Measurements from ENCODE around the gene NT5DC4. TPM values are rescaled to one million over a fixed set of nuclear protein-coding genes. Genes with fewer than 3 reads are reported as not detected.

NT5DC4 gene
- total RNA-seq, 1 donor from 2014 or later = 0.53 TPM

- Histone ChIP-seq H3K4me3 (no peak overlapping the region), H3K36me3 (no peaks in the 10 kb centered on the region), H3K9me3 (no peaks in the 10 kb centered on the region), H3K27ac (no peak overlapping the region), H3K27me3 (ENCODE audit: low read depth) (no peaks in the 10 kb centered on the region), H3K4me1 (no peaks in the 10 kb centered on the region)
- no peak for TF ChIP-seq CTCF (IDR thresholded peaks at IDR 0.05)
- ATAC-seq = no peak
- DNase-seq = no peak
- intact Hi-C loops (cut with DNase I) = no loop called here
Measured at GRCh38 chr2:112718863-112719370, 1.9 kb upstream of the NT5DC4 start.

GRCh38 chr2:112721819-112722522 lies 1.2 kb downstream of the NT5DC4 start:
- TF ChIP-seq CTCF (IDR thresholded peaks at IDR 0.05) = no peak
- Histone ChIP-seq H3K4me1 (no peaks in the 10 kb centered on the region), H3K9me3 (no peaks in the 10 kb centered on the region), H3K27me3 (ENCODE audit: low read depth) (no peaks in the 10 kb centered on the region), H3K27ac (no peak overlapping the region), H3K4me3 (no peak overlapping the region), H3K36me3 (no peaks in the 10 kb centered on the region)
- DNase-seq = no peak
- no peak for ATAC-seq
- intact Hi-C loops (cut with DNase I) = no loop called here

- intact Hi-C loops (cut with DNase I) = no loop called here
Measured at GRCh38 chr2:112722816-112723546, 2.2 kb downstream of the NT5DC4 start.

GRCh38 chr2:112723547-112723940 lies 2.7 kb downstream of the NT5DC4 start:
- ATAC-seq = no peak
- Histone ChIP-seq H3K27me3 (ENCODE audit: low read depth) (no peaks in the 10 kb centered on the region), H3K9me3 (no peaks in the 10 kb centered on the region), H3K36me3 (no peaks in the 10 kb centered on the region), H3K4me3 (no peak overlapping the region), H3K27ac (no peak overlapping the region), H3K4me1 (peaks cover 6% of the 10 kb centered on the region)
- TF ChIP-seq CTCF (IDR thresholded peaks at IDR 0.05) = no peak
- no peak for DNase-seq
- intact Hi-C loops (cut with DNase I) = no loop called here

More at GRCh38 chr2:112722816-112723546, 2.2 kb downstream of the NT5DC4 start:
- no peak for TF ChIP-seq CTCF (IDR thresholded peaks at IDR 0.05)
- no peak overlapping the region for H3K4me3 ChIP-seq
- no peak for ATAC-seq
- peaks cover 6% of the 10 kb centered on the region for H3K4me1 ChIP-seq
- no peak for DNase-seq
- H3K27me3 ChIP-seq (ENCODE audit: low read depth) = no peaks in the 10 kb centered on the region
- H3K9me3 ChIP-seq = no peaks in the 10 kb centered on the region
- H3K36me3 ChIP-seq = no peaks in the 10 kb centered on the region
- H3K27ac ChIP-seq = no peak overlapping the region

- intact Hi-C loops (cut with DNase I) = no loop called here
- TF ChIP-seq CTCF (IDR thresholded peaks at IDR 0.05) = no peak
Measured at GRCh38 chr2:112723995-112724394, 3.2 kb downstream of the NT5DC4 start.

More at GRCh38 chr2:112723995-112724394, 3.2 kb downstream of the NT5DC4 start:
- DNase-seq = no peak
- no peaks in the 10 kb centered on the region for H3K27me3 ChIP-seq (ENCODE audit: low read depth)
- no peak overlapping the region for H3K4me3 ChIP-seq
- H3K36me3 ChIP-seq = no peaks in the 10 kb centered on the region
- no peak overlapping the region for H3K27ac ChIP-seq
- peaks cover 6% of the 10 kb centered on the region for H3K4me1 ChIP-seq
- no peaks in the 10 kb centered on the region for H3K9me3 ChIP-seq
- no peak for ATAC-seq
